ENCODE data around the gene CDADC1.

CDADC1 gene

GRCh38 chr13:49219647-49220035 lies 28.1 kb upstream of the CDADC1 start:
- peaks cover 84% of the 10 kb centered on the region for H3K27me3 ChIP-seq (ENCODE audit: control insufficient read depth, insufficient read depth, low read length)
- H3K4me3 ChIP-seq (ENCODE audit: low read depth, low read length) = peak overlapping the region; percentile 61
- no peaks in the 10 kb centered on the region for H3K36me3 ChIP-seq (ENCODE audit: control insufficient read depth, insufficient read depth, low read length)
- peaks cover 12% of the 10 kb centered on the region for H3K4me1 ChIP-seq (ENCODE audit: control insufficient read depth, insufficient read depth, low read length)
- no peaks in the 10 kb centered on the region for H3K9me3 ChIP-seq (ENCODE audit: control insufficient read depth, insufficient read depth, low read length)
- no peak overlapping the region for H3K9ac ChIP-seq (ENCODE audit: low read depth, low read length)

DNA sequence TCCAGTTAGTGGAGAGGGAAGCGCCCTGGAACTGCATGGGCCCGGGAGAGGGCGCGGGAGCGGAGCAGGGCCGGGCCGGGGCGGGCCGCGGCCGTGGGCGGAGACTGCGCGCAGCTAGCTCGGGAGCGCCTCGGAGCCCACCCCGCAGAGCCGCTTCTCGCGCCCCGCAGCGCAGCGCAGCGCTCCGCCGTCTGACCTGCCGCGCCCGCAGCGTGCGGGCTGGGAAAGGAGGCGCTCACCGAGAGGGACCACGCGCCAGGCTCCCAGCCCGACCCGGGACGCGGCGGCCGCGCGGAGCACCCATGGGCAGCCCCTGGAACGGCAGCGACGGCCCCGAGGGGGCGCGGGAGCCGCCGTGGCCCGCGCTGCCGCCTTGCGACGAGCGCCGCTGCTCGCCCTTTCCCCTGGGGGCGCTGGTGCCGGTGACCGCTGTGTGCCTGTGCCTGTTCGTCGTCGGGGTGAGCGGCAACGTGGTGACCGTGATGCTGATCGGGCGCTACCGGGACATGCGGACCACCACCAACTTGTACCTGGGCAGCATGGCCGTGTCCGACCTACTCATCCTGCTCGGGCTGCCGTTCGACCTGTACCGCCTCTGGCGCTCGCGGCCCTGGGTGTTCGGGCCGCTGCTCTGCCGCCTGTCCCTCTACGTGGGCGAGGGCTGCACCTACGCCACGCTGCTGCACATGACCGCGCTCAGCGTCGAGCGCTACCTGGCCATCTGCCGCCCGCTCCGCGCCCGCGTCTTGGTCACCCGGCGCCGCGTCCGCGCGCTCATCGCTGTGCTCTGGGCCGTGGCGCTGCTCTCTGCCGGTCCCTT lies 27.5 kb upstream of the CDADC1 start, which contains the start of gene MLNR:
Gene MLNR (plus strand): TSS at position 303 of the 820 bp plus-strand sequence. CDS start 0 bp downstream, at position 303.
- H3K9me3 ChIP-seq (ENCODE audit: control insufficient read depth, insufficient read depth, low read length) = no peaks in the 10 kb centered on the region
- peak within 1 kb of the TSS; percentile 79 for H3K4me3 ChIP-seq (ENCODE audit: low read depth, low read length)
- peaks cover 88% of the 10 kb centered on the region for H3K27me3 ChIP-seq (ENCODE audit: control insufficient read depth, insufficient read depth, low read length)
- H3K36me3 ChIP-seq (ENCODE audit: control insufficient read depth, insufficient read depth, low read length) = no peaks in the 10 kb centered on the region
- no peak within 1 kb of the TSS for H3K9ac ChIP-seq (ENCODE audit: low read depth, low read length)
- H3K4me1 ChIP-seq (ENCODE audit: control insufficient read depth, insufficient read depth, low read length) = peaks cover 11% of the 10 kb centered on the region

DNA sequence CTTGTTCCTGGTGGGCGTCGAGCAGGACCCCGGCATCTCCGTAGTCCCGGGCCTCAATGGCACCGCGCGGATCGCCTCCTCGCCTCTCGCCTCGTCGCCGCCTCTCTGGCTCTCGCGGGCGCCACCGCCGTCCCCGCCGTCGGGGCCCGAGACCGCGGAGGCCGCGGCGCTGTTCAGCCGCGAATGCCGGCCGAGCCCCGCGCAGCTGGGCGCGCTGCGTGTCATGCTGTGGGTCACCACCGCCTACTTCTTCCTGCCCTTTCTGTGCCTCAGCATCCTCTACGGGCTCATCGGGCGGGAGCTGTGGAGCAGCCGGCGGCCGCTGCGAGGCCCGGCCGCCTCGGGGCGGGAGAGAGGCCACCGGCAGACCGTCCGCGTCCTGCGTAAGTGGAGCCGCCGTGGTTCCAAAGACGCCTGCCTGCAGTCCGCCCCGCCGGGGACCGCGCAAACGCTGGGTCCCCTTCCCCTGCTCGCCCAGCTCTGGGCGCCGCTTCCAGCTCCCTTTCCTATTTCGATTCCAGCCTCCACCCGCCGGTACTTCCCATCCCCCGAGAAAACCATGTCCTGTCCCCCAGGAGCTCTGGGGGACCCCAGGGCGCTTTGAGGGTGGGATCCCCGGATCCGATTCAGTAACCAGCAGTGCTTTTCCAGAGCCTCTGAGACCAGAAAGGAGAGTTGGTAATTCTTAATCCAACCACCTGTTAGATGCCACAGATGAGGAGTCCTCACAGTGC lies 26.7 kb upstream of the CDADC1 start:
- no peak overlapping the region for H3K9ac ChIP-seq (ENCODE audit: low read depth, low read length)
- H3K4me1 ChIP-seq (ENCODE audit: control insufficient read depth, insufficient read depth, low read length) = peaks cover 10% of the 10 kb centered on the region
- no peaks in the 10 kb centered on the region for H3K36me3 ChIP-seq (ENCODE audit: control insufficient read depth, insufficient read depth, low read length)
- peak overlapping the region; percentile 61 for H3K4me3 ChIP-seq (ENCODE audit: low read depth, low read length)
- H3K9me3 ChIP-seq (ENCODE audit: control insufficient read depth, insufficient read depth, low read length) = no peaks in the 10 kb centered on the region
- H3K27me3 ChIP-seq (ENCODE audit: control insufficient read depth, insufficient read depth, low read length) = peaks cover 86% of the 10 kb centered on the region

GRCh38 chr13:49221590-49221965 lies 26.1 kb upstream of the CDADC1 start:
- no peaks in the 10 kb centered on the region for H3K9me3 ChIP-seq (ENCODE audit: control insufficient read depth, insufficient read depth, low read length)
- peaks cover 80% of the 10 kb centered on the region for H3K27me3 ChIP-seq (ENCODE audit: control insufficient read depth, insufficient read depth, low read length)
- H3K36me3 ChIP-seq (ENCODE audit: control insufficient read depth, insufficient read depth, low read length) = no peaks in the 10 kb centered on the region
- peak overlapping the region; percentile 61 for H3K4me3 ChIP-seq (ENCODE audit: low read depth, low read length)
- peaks cover 10% of the 10 kb centered on the region for H3K4me1 ChIP-seq (ENCODE audit: control insufficient read depth, insufficient read depth, low read length)
- H3K9ac ChIP-seq (ENCODE audit: low read depth, low read length) = no peak overlapping the region

- no peak overlapping the region for H3K9ac ChIP-seq (ENCODE audit: low read depth, low read length)
- no peaks in the 10 kb centered on the region for H3K9me3 ChIP-seq (ENCODE audit: control insufficient read depth, insufficient read depth, low read length)
- H3K27me3 ChIP-seq (ENCODE audit: control insufficient read depth, insufficient read depth, low read length) = peaks cover 43% of the 10 kb centered on the region
- peaks cover 5% of the 10 kb centered on the region for H3K4me1 ChIP-seq (ENCODE audit: control insufficient read depth, insufficient read depth, low read length)
- no peaks in the 10 kb centered on the region for H3K36me3 ChIP-seq (ENCODE audit: control insufficient read depth, insufficient read depth, low read length)
- H3K4me3 ChIP-seq (ENCODE audit: low read depth, low read length) = no peak overlapping the region
Observed at GRCh38 chr13:49225223-49226042, 22.3 kb upstream of the CDADC1 start.

- H3K4me1 ChIP-seq (ENCODE audit: control insufficient read depth, insufficient read depth, low read length) = peaks cover 2% of the 10 kb centered on the region
- H3K27me3 ChIP-seq (ENCODE audit: control insufficient read depth, insufficient read depth, low read length) = peaks cover 31% of the 10 kb centered on the region
- H3K4me3 ChIP-seq (ENCODE audit: low read depth, low read length) = no peak overlapping the region
Observed at GRCh38 chr13:49226613-49227012, 21.1 kb upstream of the CDADC1 start.

DNA sequence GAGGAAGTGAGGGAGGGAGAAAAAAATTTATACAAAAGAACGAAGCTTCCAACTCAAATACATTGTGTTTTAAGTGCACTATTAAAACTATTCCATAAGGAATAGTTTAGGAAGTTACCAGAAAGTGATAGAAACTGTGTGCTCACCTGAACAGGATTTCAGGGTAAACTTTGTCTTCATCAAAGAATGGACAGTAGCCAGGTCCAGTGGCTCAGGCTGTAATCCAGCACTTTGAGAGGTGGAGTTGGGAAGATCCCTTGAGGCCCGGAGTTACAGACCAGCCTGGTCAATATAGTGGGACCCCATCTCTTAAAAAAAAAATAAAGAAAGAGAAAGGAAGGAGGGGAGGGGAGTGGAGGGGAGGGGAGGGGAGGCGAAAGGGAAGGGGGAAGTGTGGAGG lies 13.0 kb upstream of the CDADC1 start:
- H3K9me3 ChIP-seq (ENCODE audit: control insufficient read depth, insufficient read depth, low read length) = no peaks in the 10 kb centered on the region
- H3K4me1 ChIP-seq (ENCODE audit: control insufficient read depth, insufficient read depth, low read length) = no peaks in the 10 kb centered on the region
- no peak overlapping the region for H3K9ac ChIP-seq (ENCODE audit: low read depth, low read length)
- H3K27me3 ChIP-seq (ENCODE audit: control insufficient read depth, insufficient read depth, low read length) = no peaks in the 10 kb centered on the region
- no peaks in the 10 kb centered on the region for H3K36me3 ChIP-seq (ENCODE audit: control insufficient read depth, insufficient read depth, low read length)
- H3K4me3 ChIP-seq (ENCODE audit: low read depth, low read length) = no peak overlapping the region

More at GRCh38 chr13:49226613-49227012, 21.1 kb upstream of the CDADC1 start:
- H3K9me3 ChIP-seq (ENCODE audit: control insufficient read depth, insufficient read depth, low read length) = no peaks in the 10 kb centered on the region
- H3K36me3 ChIP-seq (ENCODE audit: control insufficient read depth, insufficient read depth, low read length) = no peaks in the 10 kb centered on the region
- no peak overlapping the region for H3K9ac ChIP-seq (ENCODE audit: low read depth, low read length)

- Histone ChIP-seq H3K4me3 (ENCODE audit: low read depth, low read length) (no peak overlapping the region), H3K36me3 (ENCODE audit: control insufficient read depth, insufficient read depth, low read length) (no peaks in the 10 kb centered on the region), H3K27me3 (ENCODE audit: control insufficient read depth, insufficient read depth, low read length) (no peaks in the 10 kb centered on the region), H3K9me3 (ENCODE audit: control insufficient read depth, insufficient read depth, low read length) (no peaks in the 10 kb centered on the region), H3K4me1 (ENCODE audit: control insufficient read depth, insufficient read depth, low read length) (no peaks in the 10 kb centered on the region), H3K9ac (ENCODE audit: low read depth, low read length) (no peak overlapping the region)
Observed at GRCh38 chr13:49235856-49236431, 11.8 kb upstream of the CDADC1 start.

- Histone ChIP-seq H3K27me3 (ENCODE audit: control insufficient read depth, insufficient read depth, low read length) (no peaks in the 10 kb centered on the region), H3K4me1 (ENCODE audit: control insufficient read depth, insufficient read depth, low read length) (no peaks in the 10 kb centered on the region), H3K36me3 (ENCODE audit: control insufficient read depth, insufficient read depth, low read length) (no peaks in the 10 kb centered on the region), H3K4me3 (ENCODE audit: low read depth, low read length) (no peak overlapping the region), H3K9ac (ENCODE audit: low read depth, low read length) (no peak overlapping the region), H3K9me3 (ENCODE audit: control insufficient read depth, insufficient read depth, low read length) (no peaks in the 10 kb centered on the region)
Observed at GRCh38 chr13:49238621-49239020, 9.1 kb upstream of the CDADC1 start.

GRCh38 chr13:49240017-49240416 lies 7.7 kb upstream of the CDADC1 start:
- no peak overlapping the region for H3K9ac ChIP-seq (ENCODE audit: low read depth, low read length)
- no peaks in the 10 kb centered on the region for H3K9me3 ChIP-seq (ENCODE audit: control insufficient read depth, insufficient read depth, low read length)
- H3K36me3 ChIP-seq (ENCODE audit: control insufficient read depth, insufficient read depth, low read length) = no peaks in the 10 kb centered on the region
- no peaks in the 10 kb centered on the region for H3K27me3 ChIP-seq (ENCODE audit: control insufficient read depth, insufficient read depth, low read length)
- no peak overlapping the region for H3K4me3 ChIP-seq (ENCODE audit: low read depth, low read length)
- no peaks in the 10 kb centered on the region for H3K4me1 ChIP-seq (ENCODE audit: control insufficient read depth, insufficient read depth, low read length)

DNA sequence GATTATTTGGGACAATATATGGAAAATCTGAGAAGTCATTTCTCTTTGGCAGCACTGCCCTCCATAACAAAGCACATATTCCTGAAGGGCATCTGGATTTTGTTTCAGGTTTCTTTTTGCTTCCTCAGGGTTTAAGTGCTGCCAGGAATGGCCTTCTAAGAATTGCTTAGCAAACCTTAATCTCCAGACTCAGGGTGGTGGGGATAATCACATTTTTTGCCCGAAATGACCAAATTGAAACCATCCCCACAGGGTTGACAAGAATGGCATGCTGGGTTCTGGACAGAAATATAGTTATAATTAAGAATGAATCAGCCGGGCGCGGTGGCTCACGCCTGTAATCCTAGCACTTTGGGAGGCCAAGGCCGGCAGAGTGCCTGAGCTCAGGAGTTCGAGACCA lies 6.4 kb upstream of the CDADC1 start:
- Histone ChIP-seq H3K4me3 (ENCODE audit: low read depth, low read length) (no peak overlapping the region), H3K4me1 (ENCODE audit: control insufficient read depth, insufficient read depth, low read length) (no peaks in the 10 kb centered on the region), H3K36me3 (ENCODE audit: control insufficient read depth, insufficient read depth, low read length) (no peaks in the 10 kb centered on the region), H3K9ac (ENCODE audit: low read depth, low read length) (no peak overlapping the region), H3K27me3 (ENCODE audit: control insufficient read depth, insufficient read depth, low read length) (no peaks in the 10 kb centered on the region), H3K9me3 (ENCODE audit: control insufficient read depth, insufficient read depth, low read length) (no peaks in the 10 kb centered on the region)

All from iPS-15b (cell line).